GM18867 (cell line): ENCODE measurements around the gene COL5A1.

Experiments used
- ATAC-seq: cut with Tn5 transposase; IDR thresholded peaks from one replicate; pipeline ENCODE4 v1.9.1; 2021; ENCODE audit warnings: mild to moderate bottlenecking, moderate library complexity; ENCODE audit not compliant: unreplicated experiment

The COL5A1 gene

GRCh38 chr9:134885679-134886412 is 244.2 kb downstream of the COL5A1 start:
- ATAC-seq = no peak

GRCh38 chr9:134886413-134886913 is 244.9 kb downstream of the COL5A1 start:
- no peak for ATAC-seq

- ATAC-seq = no peak
Observed at GRCh38 chr9:134887219-134887618, 245.6 kb downstream of the COL5A1 start.

GRCh38 chr9:134887686-134888602 is 246.3 kb downstream of the COL5A1 start:
- no peak for ATAC-seq

GRCh38 chr9:134888603-134889190 is 247.1 kb downstream of the COL5A1 start:
- ATAC-seq = no peak

GRCh38 chr9:134889386-134890154 is 248.0 kb downstream of the COL5A1 start:
- no peak for ATAC-seq

GRCh38 chr9:134890155-134890495 is 248.5 kb downstream of the COL5A1 start:
- no peak for ATAC-seq

- ATAC-seq = no peak
Observed at GRCh38 chr9:134891053-134891452, 249.4 kb downstream of the COL5A1 start.

GRCh38 chr9:134891713-134892112 is 250.1 kb downstream of the COL5A1 start:
- no peak for ATAC-seq

- no peak for ATAC-seq
Observed at GRCh38 chr9:134892221-134892620, 250.6 kb downstream of the COL5A1 start.

- ATAC-seq = no peak
Observed at GRCh38 chr9:134892820-134893420, 251.3 kb downstream of the COL5A1 start.
